Mucosa of rectum (tissue), 2 donors: ENCODE results near the gene CLMN.

Experiments
- H3K27ac ChIP-seq, 2 donors: one replicate each; pipeline ENCODE4 v1.7.0; 2013; ENCODE audit warnings: inconsistent platforms in 2 of 2, low read depth in 2 of 2, low read length in 2 of 2
- H3K27me3 ChIP-seq, 2 donors: one replicate each; pipeline ENCODE4 v1.7.0; 2013; ENCODE audit warnings: low read length in 2 of 2; ENCODE audit not compliant: control insufficient read depth in 2 of 2, insufficient read depth in 2 of 2
- H3K36me3 ChIP-seq, 2 donors: one replicate each; pipeline ENCODE4 v1.7.0; 2013; ENCODE audit warnings: low read length in 2 of 2; ENCODE audit not compliant: control insufficient read depth in 2 of 2, insufficient read depth in 2 of 2
- H3K4me1 ChIP-seq, 2 donors: one replicate each; pipeline ENCODE4 v1.7.0; 2013; ENCODE audit warnings: low read length in 2 of 2, mild to moderate bottlenecking in 1 of 2; ENCODE audit not compliant: control insufficient read depth in 2 of 2, insufficient read depth in 2 of 2
- H3K4me3 ChIP-seq, 2 donors: one replicate each; pipeline ENCODE4 v1.7.0; 2013; ENCODE audit warnings: low read length in 2 of 2
- H3K9ac ChIP-seq, 2 donors: one replicate each; pipeline ENCODE4 v1.7.0; 2013; ENCODE audit warnings: low read length in 2 of 2, low read depth in 1 of 2, mild to moderate bottlenecking in 1 of 2
- H3K9me3 ChIP-seq, 2 donors: one replicate each; pipeline ENCODE4 v1.7.0; 2013; ENCODE audit warnings: low read length in 2 of 2; ENCODE audit not compliant: control insufficient read depth in 2 of 2
- donor health status: healthy.
- donor health status: Normal muscosa, but diverticular disease.

The CLMN gene

GRCh38 chr14:95305940-95306339, 13.8 kb downstream of the CLMN start:
- H3K27me3 ChIP-seq, result no peaks in the 10 kb centered on the region
- H3K9me3 ChIP-seq, result no peaks in the 10 kb centered on the region
- H3K36me3 ChIP-seq, result no peaks in the 10 kb centered on the region
- no peak overlapping the region for H3K4me3 ChIP-seq
- H3K9ac ChIP-seq, result no peak overlapping the region
- peaks cover 13 to 15% of the 10 kb centered on the region in 2 donors for H3K4me1 ChIP-seq
- no peak overlapping the region for H3K27ac ChIP-seq

- no peak overlapping the region for H3K4me3 ChIP-seq
- no peak overlapping the region for H3K27ac ChIP-seq
- H3K27me3 ChIP-seq, result no peaks in the 10 kb centered on the region
- no peaks in the 10 kb centered on the region for H3K36me3 ChIP-seq
- no peaks in the 10 kb centered on the region for H3K9me3 ChIP-seq
- peaks cover 10 to 13% of the 10 kb centered on the region in 2 donors for H3K4me1 ChIP-seq
- H3K9ac ChIP-seq, result no peak overlapping the region
Observed at GRCh38 chr14:95305145-95305544, 14.6 kb downstream of the CLMN start.

- Histone ChIP-seq H3K4me3 (no peak overlapping the region), H3K4me1 (peaks cover 10 to 17% of the 10 kb centered on the region in 2 donors), H3K9me3 (no peaks in the 10 kb centered on the region), H3K9ac (no peak overlapping the region), H3K27me3 (no peaks in the 10 kb centered on the region), H3K27ac (no peak overlapping the region), H3K36me3 (no peaks in the 10 kb centered on the region)
Observed at GRCh38 chr14:95304342-95304741, 15.4 kb downstream of the CLMN start.

- Histone ChIP-seq H3K36me3 (no peaks in the 10 kb centered on the region), H3K4me3 (no peak overlapping the region), H3K9me3 (no peaks in the 10 kb centered on the region), H3K9ac (no peak overlapping the region), H3K27me3 (no peaks in the 10 kb centered on the region), H3K27ac (no peak overlapping the region), H3K4me1 (peaks cover 10 to 13% of the 10 kb centered on the region in 2 donors)
Observed at GRCh38 chr14:95303552-95303951, 16.2 kb downstream of the CLMN start.

- H3K9ac ChIP-seq, result peak overlapping the region in 1 of 2 donors; percentile 34
- H3K27ac ChIP-seq, result no peak overlapping the region
- H3K9me3 ChIP-seq, result no peaks in the 10 kb centered on the region
- no peaks in the 10 kb centered on the region for H3K27me3 ChIP-seq
- peaks cover 10 to 13% of the 10 kb centered on the region in 2 donors for H3K4me1 ChIP-seq
- no peaks in the 10 kb centered on the region for H3K36me3 ChIP-seq
- H3K4me3 ChIP-seq, result no peak overlapping the region
Observed at GRCh38 chr14:95302667-95303506, 16.8 kb downstream of the CLMN start.

GRCh38 chr14:95301527-95302187, 18.1 kb downstream of the CLMN start:
- no peaks in the 10 kb centered on the region for H3K36me3 ChIP-seq
- no peaks in the 10 kb centered on the region for H3K27me3 ChIP-seq
- H3K27ac ChIP-seq, result no peak overlapping the region
- no peak overlapping the region for H3K9ac ChIP-seq
- H3K4me3 ChIP-seq, result no peak overlapping the region
- H3K9me3 ChIP-seq, result no peaks in the 10 kb centered on the region
- peaks cover 4 to 13% of the 10 kb centered on the region in 2 donors for H3K4me1 ChIP-seq

GRCh38 chr14:95300697-95301526, 18.8 kb downstream of the CLMN start:
- no peak overlapping the region for H3K9ac ChIP-seq
- H3K9me3 ChIP-seq, result peaks cover 0 to 3% of the 10 kb centered on the region in 2 donors
- peaks cover 0 to 3% of the 10 kb centered on the region in 2 donors for H3K36me3 ChIP-seq
- no peaks in the 10 kb centered on the region for H3K27me3 ChIP-seq
- peaks cover 11 to 14% of the 10 kb centered on the region in 2 donors for H3K4me1 ChIP-seq
- no peak overlapping the region for H3K27ac ChIP-seq
- no peak overlapping the region for H3K4me3 ChIP-seq

- H3K4me3 ChIP-seq, result no peak overlapping the region
- H3K27me3 ChIP-seq, result no peaks in the 10 kb centered on the region
- H3K4me1 ChIP-seq, result peaks cover 14 to 22% of the 10 kb centered on the region in 2 donors
- no peak overlapping the region for H3K27ac ChIP-seq
- H3K9ac ChIP-seq, result no peak overlapping the region
- peaks cover 0 to 6% of the 10 kb centered on the region in 2 donors for H3K36me3 ChIP-seq
- peaks cover 0 to 4% of the 10 kb centered on the region in 2 donors for H3K9me3 ChIP-seq
Observed at GRCh38 chr14:95300002-95300696, 19.6 kb downstream of the CLMN start.

- Histone ChIP-seq H3K4me1 (peaks cover 14 to 31% of the 10 kb centered on the region in 2 donors), H3K4me3 (no peak overlapping the region), H3K27ac (no peak overlapping the region), H3K9ac (no peak overlapping the region), H3K36me3 (peaks cover 0 to 7% of the 10 kb centered on the region in 2 donors), H3K27me3 (no peaks in the 10 kb centered on the region), H3K9me3 (peaks cover 0 to 4% of the 10 kb centered on the region in 2 donors)
Observed at GRCh38 chr14:95299271-95299670, 20.4 kb downstream of the CLMN start.
